HG03521 (cell line): ENCODE measurements around the gene CDT1.
"Not testable (repeated sequence)": the region's sequence is repeated elsewhere in the genome, so short reads cannot be mapped to it uniquely, and the experiment has no call there.

Experiments used
- ATAC-seq: cut with Tn5 transposase; IDR thresholded peaks from one replicate; pipeline ENCODE4 v1.9.1; 2021; ENCODE audit warnings: mild to moderate bottlenecking, moderate library complexity; ENCODE audit not compliant: unreplicated experiment

The CDT1 gene

GRCh38 chr16:88815901-88816589 lies 12.5 kb downstream of the CDT1 start:
- no peak for ATAC-seq

GRCh38 chr16:88816736-88817535 lies 13.3 kb downstream of the CDT1 start:
- ATAC-seq = no peak

- no peak for ATAC-seq
Measured at GRCh38 chr16:88817785-88818574, 14.4 kb downstream of the CDT1 start.

DNA sequence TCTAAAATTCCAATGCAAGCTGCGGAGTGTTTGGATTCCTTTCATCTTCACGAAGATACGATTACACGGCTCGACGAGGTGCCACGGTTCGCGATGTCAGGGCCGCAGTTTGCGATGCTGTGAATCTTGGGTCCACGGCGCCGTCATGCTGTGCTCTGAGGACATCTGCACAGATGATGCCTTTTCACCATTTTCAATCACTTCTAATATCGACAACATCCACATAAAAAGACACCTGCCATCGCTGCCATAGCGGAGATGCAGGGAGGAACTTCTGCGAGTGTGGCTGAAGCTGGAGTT lies 14.9 kb downstream of the CDT1 start:
- ATAC-seq = no peak

GRCh38 chr16:88819126-88819525 lies 15.5 kb downstream of the CDT1 start:
- ATAC-seq = no peak

- no peak for ATAC-seq
Measured at GRCh38 chr16:88820385-88821025, 16.9 kb downstream of the CDT1 start.

DNA sequence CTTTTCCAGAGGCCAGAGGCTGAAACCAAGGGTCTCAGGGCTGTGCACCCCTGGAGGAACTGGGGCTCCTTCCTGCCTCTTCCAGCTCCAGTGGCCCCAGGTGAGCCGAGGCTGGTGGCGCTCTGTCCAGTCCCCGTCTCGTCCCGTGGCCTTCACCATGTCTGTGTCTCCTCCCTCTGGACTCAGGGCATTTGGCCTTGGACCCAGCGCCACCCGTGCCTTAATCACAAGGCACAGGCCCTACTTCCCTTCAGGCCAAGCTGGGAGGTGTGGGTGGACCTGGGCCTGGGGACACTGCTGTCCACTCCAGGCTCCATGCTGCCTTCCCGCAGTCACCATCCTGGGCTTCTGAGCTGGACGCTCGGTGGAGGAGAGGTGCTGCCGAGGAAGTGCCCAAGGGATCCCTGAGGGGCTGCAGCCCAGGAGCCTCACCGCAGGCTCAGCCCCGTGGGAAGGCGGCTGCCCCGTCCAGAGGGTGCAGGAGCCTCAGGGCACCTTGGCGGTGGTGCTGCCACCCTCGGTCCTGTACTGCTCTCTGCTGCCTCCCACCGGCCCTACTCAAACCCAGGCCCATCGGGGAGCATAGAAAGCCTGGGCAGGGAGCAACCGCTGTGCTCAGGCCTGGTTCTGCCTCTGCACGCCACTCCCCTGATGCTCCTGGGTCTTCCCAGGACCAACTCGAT lies 17.7 kb downstream of the CDT1 start:
- no peak for ATAC-seq

GRCh38 chr16:88822281-88823040 lies 18.9 kb downstream of the CDT1 start:
- ATAC-seq = no peak

DNA sequence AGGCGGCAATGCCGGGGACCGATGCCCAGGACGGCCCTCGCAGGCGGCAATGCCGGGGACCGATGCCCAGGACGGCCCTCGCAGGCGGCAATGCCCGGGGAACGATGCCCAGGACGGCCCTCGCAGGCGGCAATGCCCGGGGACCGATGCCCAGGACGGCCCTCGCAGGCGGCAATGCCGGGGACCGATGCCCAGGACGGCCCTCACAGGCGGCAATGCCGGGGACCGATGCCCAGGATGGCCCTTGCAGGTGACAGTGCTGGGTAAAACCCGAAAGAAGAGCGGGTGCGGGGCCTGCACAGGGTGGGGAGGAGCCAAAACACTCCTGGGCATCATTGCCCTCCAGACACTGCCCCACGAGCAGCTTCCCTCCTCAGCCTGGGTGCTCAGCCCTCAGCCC lies 20.1 kb downstream of the CDT1 start:
- ATAC-seq = not testable (repeated sequence)

GRCh38 chr16:88824256-88825077 lies 20.9 kb downstream of the CDT1 start:
- no peak for ATAC-seq

- no peak for ATAC-seq
Measured at GRCh38 chr16:88825146-88825545, 21.6 kb downstream of the CDT1 start.

GRCh38 chr16:88826070-88826840 lies 22.7 kb downstream of the CDT1 start:
- ATAC-seq = no peak

DNA sequence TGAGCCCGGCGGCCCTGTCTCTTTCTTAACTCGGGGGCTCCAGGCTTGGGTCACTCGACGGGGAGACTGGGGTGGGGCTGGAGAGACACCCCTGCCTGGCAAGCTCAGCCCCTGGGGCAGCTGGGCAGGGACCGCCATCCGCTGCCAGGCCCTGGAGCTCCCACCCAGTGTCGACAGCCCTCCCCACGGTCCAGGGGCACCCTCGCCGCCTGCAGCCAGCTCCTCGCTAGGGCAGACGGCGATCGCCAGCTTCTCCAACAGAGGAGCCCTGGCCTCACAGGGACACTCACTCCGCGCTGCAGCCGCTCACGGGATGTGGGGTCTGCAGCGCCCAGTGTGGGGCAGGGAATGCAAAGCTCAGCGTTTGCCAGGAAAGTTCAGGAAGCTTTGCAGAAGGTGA lies 24.1 kb downstream of the CDT1 start:
- ATAC-seq = no peak

DNA sequence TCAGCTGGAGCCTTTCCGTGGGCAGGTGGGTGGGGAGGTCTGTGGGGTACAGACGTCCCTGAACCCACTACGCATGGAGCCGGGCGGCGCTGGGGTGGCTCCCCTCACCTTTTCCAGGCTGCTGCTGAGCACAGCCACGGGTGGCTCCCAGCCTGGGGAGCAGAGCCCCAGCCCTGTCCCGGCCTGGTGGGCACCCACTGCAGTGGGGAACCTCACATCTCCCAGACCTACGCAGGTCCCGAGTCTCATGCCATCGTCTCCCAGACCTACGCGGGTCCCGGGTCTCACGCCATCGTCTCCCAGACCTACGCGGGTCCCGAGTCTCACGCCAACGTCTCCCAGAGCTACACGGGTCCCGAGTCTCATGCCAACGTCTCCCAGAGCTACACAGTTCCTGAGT lies 25.1 kb downstream of the CDT1 start:
- no peak for ATAC-seq

DNA sequence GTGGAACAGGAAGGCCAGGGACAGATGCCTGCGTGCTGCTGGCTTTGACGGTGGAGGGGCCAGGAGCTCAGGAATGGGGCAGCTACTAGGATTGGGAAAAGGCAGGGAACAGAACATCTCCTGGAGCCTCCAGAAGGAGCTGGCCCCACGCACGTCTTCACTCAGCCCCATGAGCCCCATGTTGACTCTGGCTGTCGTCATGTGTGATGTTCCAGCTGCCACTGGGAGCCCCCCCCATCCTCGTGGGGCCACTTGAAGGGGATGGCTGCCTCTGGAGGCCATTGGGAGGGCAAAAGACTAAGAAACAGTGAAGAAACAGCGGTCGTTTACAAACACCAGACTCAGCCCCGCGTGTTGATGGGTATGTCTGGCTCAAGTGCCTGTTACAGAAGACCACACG lies 26.7 kb downstream of the CDT1 start:
- no peak for ATAC-seq

- no peak for ATAC-seq
Measured at GRCh38 chr16:88830783-88831182, 27.2 kb downstream of the CDT1 start.

GRCh38 chr16:88831838-88832237 lies 28.2 kb downstream of the CDT1 start:
- ATAC-seq = no peak

DNA sequence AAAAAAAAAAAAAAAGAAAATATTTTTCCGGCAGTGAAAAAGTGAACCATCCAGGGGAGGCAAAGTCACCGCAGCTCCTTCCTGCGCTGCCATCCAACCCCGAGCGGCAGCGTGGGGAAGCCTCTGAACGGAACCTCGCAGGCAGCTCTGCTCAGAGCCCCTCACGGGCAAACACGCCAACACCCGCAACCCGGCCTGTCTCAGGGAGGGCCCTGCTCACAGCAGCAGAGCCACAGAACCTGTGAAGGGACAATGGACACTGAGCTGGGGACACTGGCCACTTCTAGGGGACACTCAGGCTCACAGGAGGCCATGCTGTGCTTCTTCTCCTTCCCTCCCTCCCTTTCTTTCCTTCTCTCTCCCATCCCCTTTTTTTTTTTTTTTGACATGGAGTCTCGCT lies 29.5 kb downstream of the CDT1 start:
- ATAC-seq = no peak
